Stomach (tissue), 9 donors: ENCODE results near the gene PKP4. TPM values are rescaled to one million over a fixed set of nuclear protein-coding genes. Genes with fewer than 3 reads are reported as not detected.

Experiments
- DNase-seq, 2 donors: peaks; one replicate each; pipeline versions ENCODE4 v3.0.0 to v3.0.0-alpha.2; 2013 to 2019
- H3K27ac ChIP-seq, 5 donors: fragments of 200-600 bp in 4 of 5; sonication (generic) in 4 of 5; one replicate each; pipeline ENCODE4 v1.5.1; 2013 to 2019; ENCODE audit warnings: mild to moderate bottlenecking in 1 of 5, moderate library complexity in 1 of 5
- H3K27me3 ChIP-seq, 3 donors: fragments of 200-600 bp; sonication (generic); one replicate each; pipeline ENCODE4 v1.5.1; 2017 to 2019; ENCODE audit warnings: mixed run types in 1 of 3
- H3K36me3 ChIP-seq, 4 donors: fragments of 200-600 bp; sonication (generic); 1 replicate in 3 of 4; 2 replicates in 1 of 4; pipeline ENCODE4 v1.5.1; 2016 to 2019
- H3K4me1 ChIP-seq, 4 donors: fragments of 200-600 bp; sonication (generic); one replicate each; pipeline ENCODE4 v1.5.1; 2016 to 2019
- H3K4me3 ChIP-seq, 4 donors: fragments of 200-600 bp; sonication (generic) in 3 of 4; one replicate each; pipeline ENCODE4 v1.5.1; 2016 to 2019; ENCODE audit warnings: mild to moderate bottlenecking in 1 of 4
- H3K9me3 ChIP-seq, 4 donors: fragments of 200-600 bp; sonication (generic); one replicate each; pipeline ENCODE4 v1.5.1; 2016 to 2019
- CTCF ChIP-seq, 7 experiments: fragments of 450-650 bp in 4 of 7; fragments of 200-600 bp in 3 of 7; sonication (generic) in 3 of 7; IDR thresholded peaks; one replicate each; pipeline ENCODE4 v1.5.1; 2016 to 2019; ENCODE audit warnings: antibody characterized with exemption in 7 of 7, control low read depth in 2 of 7, mild to moderate bottlenecking in 1 of 7
- EP300 ChIP-seq: sonication (generic); formaldehyde crosslinking; IDR thresholded peaks from one replicate; pipeline ENCODE4 v1.6.1; 2017; ENCODE audit warnings: antibody characterized with exemption
- POLR2A ChIP-seq, 4 donors: fragments of 450-650 bp; IDR thresholded peaks; one replicate each; pipeline ENCODE4 v1.6.1; 2016; ENCODE audit warnings: antibody characterized with exemption in 4 of 4, control low read depth in 2 of 4, mild to moderate bottlenecking in 1 of 4, moderate library complexity in 1 of 4
- POLR2AphosphoS5 ChIP-seq, 3 donors: sonication (generic); formaldehyde crosslinking; IDR thresholded peaks; one replicate each; pipeline ENCODE4 v1.6.1; 2016; ENCODE audit warnings: antibody characterized with exemption in 3 of 3
- WGBS, 5 donors: extraction: QIAGEN DNeasy Blood & Tissue Kit in 3 of 5; methylation state at CpG; one replicate each; pipeline versions ENCODE4 v1.1.5 to v1.1.7; 2013 to 2018; 5-methylcytosine and 5-hydroxymethylcytosine counted together
- intact Hi-C: fragments of 100-400 bp; cut with DNase I; formaldehyde crosslinking; loops from one replicate; pipeline ENCODE4 v1.15.1; 2023; ENCODE audit warnings: low total_unique reads
- polyA plus RNA-seq, 3 donors: library from polyadenylated mRNA; stranded (reverse); fragments of 200-250 nt; gene quantifications; one replicate each; pipeline ENCODE4 v1.2.3, GENCODE V29; 2013
- total RNA-seq, 5 donors: library from RNA; depleted of rRNA; stranded (reverse); fragments of >200 nt; gene quantifications; one replicate each; pipeline versions ENCODE4 v1.1.0 to v1.2.3, GENCODE V29; 2014 to 2016
- donor health status: healthy with polysubstance abuse.
- donor health status: Bipolar disorder and iron deficiency.
- donor health status: healthy.

The PKP4 gene
- total and polyA plus RNA-seq, 8 donors = 20.5 to 223 (median 75.8) TPM

- Histone ChIP-seq H3K27me3 (no peaks in the 10 kb centered on the region), H3K27ac (peak overlapping the region; percentile 36 to 66 (median 44)), H3K4me3 (no peak overlapping the region), H3K36me3 (no peaks in the 10 kb centered on the region), H3K4me1 (peaks cover 0 to 4% (median 0%) of the 10 kb centered on the region in 4 donors), H3K9me3 (peaks cover 0 to 6% (median 0%) of the 10 kb centered on the region in 4 donors)
- WGBS, 5 donors = 87 to 96% (median 89%) methylated on average over 10 of the region's 10 CpGs
- TF ChIP-seq CTCF (IDR thresholded peaks at IDR 0.05) = no peak
- intact Hi-C loops = no loop called here
- no peak for DNase-seq
Observed at GRCh38 chr2:158716921-158717320, 260.2 kb downstream of the PKP4 start.

GRCh38 chr2:158717366-158718195 is 260.8 kb downstream of the PKP4 start:
- Histone ChIP-seq H3K27me3 (no peaks in the 10 kb centered on the region), H3K36me3 (no peaks in the 10 kb centered on the region), H3K27ac (peak overlapping the region in 4 of 5 donors; percentile 36 to 66 (median 48)), H3K4me1 (peaks cover 0 to 4% (median 2%) of the 10 kb centered on the region in 4 donors), H3K9me3 (peaks cover 0 to 6% (median 0%) of the 10 kb centered on the region in 4 donors), H3K4me3 (no peak overlapping the region)
- TF ChIP-seq CTCF (IDR thresholded peaks at IDR 0.05) (no peak), EP300 (no peak)
- DNase-seq = no peak
- intact Hi-C loops = no loop called here
- 81 to 90% (median 84%) methylated on average over 14 of the region's 14 CpGs for WGBS, 5 donors

GRCh38 chr2:158718196-158718585 is 261.4 kb downstream of the PKP4 start:
- DNase-seq = no peak
- Histone ChIP-seq H3K27me3 (no peaks in the 10 kb centered on the region), H3K4me1 (peaks cover 4 to 10% (median 7%) of the 10 kb centered on the region in 4 donors), H3K36me3 (no peaks in the 10 kb centered on the region), H3K9me3 (peaks cover 0 to 2% (median 0%) of the 10 kb centered on the region in 4 donors), H3K27ac (peak overlapping the region in 1 of 5 donors; percentile 12), H3K4me3 (no peak overlapping the region)
- intact Hi-C loops = no loop called here
- TF ChIP-seq POLR2A (IDR thresholded peaks at IDR 0.05) = no peak
- TF ChIP-seq CTCF (IDR thresholded peaks at IDR 0.05) = no peak
- TF ChIP-seq EP300 = no peak
- no peak for TF ChIP-seq POLR2AphosphoS5 (IDR thresholded peaks at IDR 0.05)

- no peaks in the 10 kb centered on the region for H3K27me3 ChIP-seq
- TF ChIP-seq CTCF (IDR thresholded peaks at IDR 0.05) = no peak
- no peak for TF ChIP-seq EP300
- no peak for TF ChIP-seq POLR2A (IDR thresholded peaks at IDR 0.05)
- TF ChIP-seq POLR2AphosphoS5 (IDR thresholded peaks at IDR 0.05) = no peak
- H3K4me3 ChIP-seq = no peak overlapping the region
- H3K4me1 ChIP-seq = peaks cover 10 to 16% (median 12%) of the 10 kb centered on the region in 4 donors
- peak overlapping the region in 1 of 5 donors; percentile 12 for H3K27ac ChIP-seq
- H3K36me3 ChIP-seq = no peaks in the 10 kb centered on the region
- no peak for DNase-seq
- WGBS, 5 donors = 88 to 93% (median 90%) methylated on average over 5 of the region's 5 CpGs
- intact Hi-C loops = no loop called here
- H3K9me3 ChIP-seq = no peaks in the 10 kb centered on the region
Observed at GRCh38 chr2:158718851-158719250, 262.1 kb downstream of the PKP4 start.
